PFSK-1 (cell line): ENCODE measurements around the gene FBLIM1.

Source experiments
- FOXP2 ChIP-seq: optimal IDR thresholded peaks from 2 replicates; pipeline ENCODE3; 2011; ENCODE audit warnings: borderline replicate concordance, control low read depth, inconsistent platforms; ENCODE audit not compliant: insufficient read depth; ENCODE audit errors: extremely low read length, extremely low read depth
- POLR2AphosphoS5 ChIP-seq: IDR thresholded peaks from 2 replicates; pipeline ENCODE4 v1.6.1; 2012; ENCODE audit warnings: low read depth, mild to moderate bottlenecking, control low read depth, low read length, moderate library complexity
- SIN3A ChIP-seq: IDR thresholded peaks from 2 replicates; pipeline ENCODE4 v1.6.1; 2012; ENCODE audit warnings: mild to moderate bottlenecking, low read length, moderate library complexity, borderline replicate concordance; ENCODE audit not compliant: insufficient read depth
- TAF1 ChIP-seq: IDR thresholded peaks from 2 replicates; pipeline ENCODE4 v1.6.1; 2012; ENCODE audit warnings: low read length, control low read depth, borderline replicate concordance; ENCODE audit not compliant: insufficient read depth
- TF ChIP-seq, protein P1 (sequence below), 2 experiments: IDR thresholded peaks; 2 replicates each; pipeline versions ENCODE4 v1.6.1 to v1.8.0; 2011 to 2012; ENCODE audit warnings: low read depth in 2 of 2, low read length in 2 of 2, control low read depth in 1 of 2, inconsistent platforms in 1 of 2, mild to moderate bottlenecking in 1 of 2, moderate library complexity in 1 of 2; ENCODE audit not compliant: insufficient read depth in 1 of 2

DNA sequence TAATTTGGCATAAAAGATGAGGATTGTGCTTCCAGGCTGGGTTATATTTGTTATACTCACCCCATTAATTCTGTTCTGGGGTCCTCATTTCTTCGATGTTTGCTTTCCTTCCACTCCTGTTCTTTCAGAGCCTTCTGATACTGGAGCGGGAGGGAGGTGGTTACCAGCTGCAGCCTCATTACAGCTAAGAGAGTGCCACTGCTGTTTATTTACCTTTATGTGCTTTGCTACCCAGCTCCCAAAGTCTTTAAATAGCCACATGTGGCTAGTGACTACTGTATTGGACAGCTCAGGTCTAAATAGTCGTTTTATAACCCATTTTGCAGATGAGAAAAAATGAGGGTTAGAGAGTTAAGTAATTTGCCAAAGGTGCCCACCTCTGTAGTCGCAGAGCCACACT lies 49.4 kb upstream of the FBLIM1 start:
- TF ChIP-seq POLR2AphosphoS5 = no peak
- TF ChIP-seq, protein P1, sequence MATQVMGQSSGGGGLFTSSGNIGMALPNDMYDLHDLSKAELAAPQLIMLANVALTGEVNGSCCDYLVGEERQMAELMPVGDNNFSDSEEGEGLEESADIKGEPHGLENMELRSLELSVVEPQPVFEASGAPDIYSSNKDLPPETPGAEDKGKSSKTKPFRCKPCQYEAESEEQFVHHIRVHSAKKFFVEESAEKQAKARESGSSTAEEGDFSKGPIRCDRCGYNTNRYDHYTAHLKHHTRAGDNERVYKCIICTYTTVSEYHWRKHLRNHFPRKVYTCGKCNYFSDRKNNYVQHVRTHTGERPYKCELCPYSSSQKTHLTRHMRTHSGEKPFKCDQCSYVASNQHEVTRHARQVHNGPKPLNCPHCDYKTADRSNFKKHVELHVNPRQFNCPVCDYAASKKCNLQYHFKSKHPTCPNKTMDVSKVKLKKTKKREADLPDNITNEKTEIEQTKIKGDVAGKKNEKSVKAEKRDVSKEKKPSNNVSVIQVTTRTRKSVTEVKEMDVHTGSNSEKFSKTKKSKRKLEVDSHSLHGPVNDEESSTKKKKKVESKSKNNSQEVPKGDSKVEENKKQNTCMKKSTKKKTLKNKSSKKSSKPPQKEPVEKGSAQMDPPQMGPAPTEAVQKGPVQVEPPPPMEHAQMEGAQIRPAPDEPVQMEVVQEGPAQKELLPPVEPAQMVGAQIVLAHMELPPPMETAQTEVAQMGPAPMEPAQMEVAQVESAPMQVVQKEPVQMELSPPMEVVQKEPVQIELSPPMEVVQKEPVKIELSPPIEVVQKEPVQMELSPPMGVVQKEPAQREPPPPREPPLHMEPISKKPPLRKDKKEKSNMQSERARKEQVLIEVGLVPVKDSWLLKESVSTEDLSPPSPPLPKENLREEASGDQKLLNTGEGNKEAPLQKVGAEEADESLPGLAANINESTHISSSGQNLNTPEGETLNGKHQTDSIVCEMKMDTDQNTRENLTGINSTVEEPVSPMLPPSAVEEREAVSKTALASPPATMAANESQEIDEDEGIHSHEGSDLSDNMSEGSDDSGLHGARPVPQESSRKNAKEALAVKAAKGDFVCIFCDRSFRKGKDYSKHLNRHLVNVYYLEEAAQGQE (IDR thresholded peaks at IDR 0.05; ENCODE audit: insufficient read depth in 1 of 2, low read depth in 2 of 2, low read length in 2 of 2) = no peak
- no peak for TF ChIP-seq TAF1
- TF ChIP-seq SIN3A = no peak
- TF ChIP-seq FOXP2 = no peak
